IPS-11a (cell line): ENCODE measurements around the gene PLEKHA8.

Experiments
- H3K4me3 ChIP-seq: one replicate; pipeline ENCODE4 v1.5.1; 2013; ENCODE audit warnings: low read depth, low read length, control low read depth

Gene PLEKHA8

GRCh38 chr7:30166155-30166840, 138.1 kb downstream of the PLEKHA8 start:
- no peak overlapping the region for H3K4me3 ChIP-seq

DNA sequence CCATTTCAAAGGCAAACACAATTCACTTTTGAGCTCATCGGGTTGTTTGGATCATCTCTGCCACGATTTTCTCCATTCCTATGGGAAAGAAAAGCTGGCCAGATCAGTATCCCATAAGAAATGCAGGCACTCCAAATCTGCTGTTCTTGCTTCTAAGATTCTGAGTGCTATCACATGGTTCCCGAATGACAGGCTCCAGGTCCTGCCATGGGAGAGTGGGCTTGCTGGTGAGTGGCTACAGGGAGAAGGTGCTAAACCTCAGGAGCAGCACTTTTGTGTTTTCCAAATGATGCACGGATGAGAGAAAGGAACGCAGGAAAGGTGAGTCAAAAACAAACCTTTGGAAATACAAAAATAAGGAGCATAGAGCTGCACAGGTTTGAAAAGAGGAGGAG, 138.6 kb downstream of the PLEKHA8 start:
- H3K4me3 ChIP-seq = no peak overlapping the region

DNA sequence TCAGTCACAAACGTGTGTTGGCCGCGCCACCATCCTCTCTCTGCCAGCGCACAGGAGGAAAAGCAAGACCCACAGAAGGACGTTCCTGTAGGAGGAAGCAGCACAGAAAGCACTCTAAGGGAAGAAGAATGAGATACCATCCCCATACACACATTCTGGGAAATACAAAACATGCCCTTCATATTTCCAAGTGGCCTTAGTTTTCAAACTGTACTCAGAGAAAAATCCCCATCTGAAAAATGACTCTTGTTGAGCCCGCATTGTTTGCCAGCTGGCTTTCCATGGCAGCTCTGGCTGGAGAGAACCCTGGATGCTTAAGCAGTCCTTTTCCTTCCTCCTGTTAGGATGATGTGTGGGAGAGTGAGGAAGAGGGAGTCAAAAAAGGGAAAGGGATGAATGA, 139.7 kb downstream of the PLEKHA8 start:
- H3K4me3 ChIP-seq = no peak overlapping the region

DNA sequence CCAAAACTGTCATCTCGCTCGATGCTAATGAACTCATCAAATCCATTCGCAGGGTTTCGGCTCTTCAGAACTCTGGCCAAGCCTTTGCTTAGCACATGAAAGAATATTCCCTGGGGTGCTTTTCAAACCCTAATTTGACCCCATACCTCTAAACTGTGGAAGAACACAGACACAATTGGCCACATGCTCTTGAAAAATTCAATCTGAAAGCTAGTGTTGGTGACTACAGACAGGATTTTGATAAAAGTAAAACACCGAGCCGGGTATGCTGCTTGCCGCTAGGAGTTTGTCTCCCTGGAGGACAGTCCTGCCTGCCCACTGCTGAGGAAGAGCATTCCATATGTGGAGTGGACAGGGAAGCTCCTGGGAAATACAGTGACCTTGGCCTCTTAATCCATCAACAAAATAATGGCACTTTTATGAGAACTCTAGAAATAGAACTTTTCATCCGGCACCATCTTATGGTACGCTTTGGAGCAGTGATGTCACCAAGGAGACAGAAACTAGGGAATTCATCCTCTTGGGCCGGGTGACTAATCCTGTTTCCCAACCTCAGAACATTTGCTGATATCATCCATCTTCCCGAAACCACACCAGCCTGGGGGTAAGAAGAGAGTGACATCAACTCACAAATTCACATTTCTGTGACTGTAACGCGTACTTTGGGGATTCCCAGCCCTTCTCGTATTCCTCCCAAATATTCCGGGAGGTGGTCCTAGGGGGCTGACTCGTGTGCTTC, 140.8 kb downstream of the PLEKHA8 start:
- no peak overlapping the region for H3K4me3 ChIP-seq

DNA sequence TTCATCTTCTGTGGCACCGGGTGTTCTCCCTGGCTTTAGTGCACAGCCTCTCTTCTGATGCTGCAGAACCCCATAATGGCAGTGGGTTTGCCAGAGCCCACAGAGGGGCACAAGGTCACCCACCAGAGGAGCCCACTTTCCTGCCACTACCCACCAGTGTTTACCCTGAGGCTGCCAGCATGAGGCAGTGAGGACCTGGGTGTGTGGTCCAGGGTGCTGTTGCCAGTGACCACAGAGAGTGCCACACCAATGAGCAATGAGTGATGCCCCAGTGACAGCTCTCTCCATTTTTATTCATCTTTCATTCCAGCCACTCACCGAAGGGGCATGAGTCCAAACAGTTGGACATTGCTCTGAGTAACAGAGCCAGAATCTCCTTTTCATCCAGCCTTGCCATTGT, 141.4 kb downstream of the PLEKHA8 start:
- H3K4me3 ChIP-seq = no peak overlapping the region

GRCh38 chr7:30170476-30171205, 142.4 kb downstream of the PLEKHA8 start:
- H3K4me3 ChIP-seq = no peak overlapping the region

DNA sequence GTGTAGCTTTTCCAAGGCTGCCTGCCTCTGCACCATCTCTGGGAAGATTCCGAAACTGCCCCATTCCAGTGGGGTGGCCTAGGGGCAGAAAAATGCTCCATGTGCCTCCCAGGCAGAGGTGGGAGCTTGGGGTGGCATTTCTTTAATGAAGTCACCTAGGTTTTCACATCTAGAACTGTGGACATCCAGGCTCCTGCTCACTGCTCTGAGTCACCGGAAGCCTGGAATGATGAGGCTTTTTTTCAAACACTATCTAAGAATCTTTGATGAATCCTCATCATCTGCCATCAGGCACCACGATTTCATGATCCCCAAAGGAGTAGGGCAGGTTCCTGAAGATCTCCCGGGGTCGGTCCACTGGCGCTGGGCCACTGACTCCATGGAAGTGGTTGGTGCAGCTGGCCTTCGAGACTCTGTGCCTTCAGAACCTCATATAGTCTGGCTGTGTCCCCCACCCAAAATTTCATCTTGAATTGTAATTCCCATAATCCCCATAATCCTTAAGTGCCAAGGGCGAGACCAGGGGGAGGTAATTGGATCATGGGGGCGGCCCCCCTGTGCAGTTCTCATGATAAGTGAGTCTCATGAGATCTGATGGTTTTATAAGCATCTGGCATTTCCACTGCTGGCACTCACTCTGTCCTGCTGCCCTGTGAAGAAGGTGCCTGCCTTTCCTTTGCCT, 143.7 kb downstream of the PLEKHA8 start:
- H3K4me3 ChIP-seq = no peak overlapping the region

DNA sequence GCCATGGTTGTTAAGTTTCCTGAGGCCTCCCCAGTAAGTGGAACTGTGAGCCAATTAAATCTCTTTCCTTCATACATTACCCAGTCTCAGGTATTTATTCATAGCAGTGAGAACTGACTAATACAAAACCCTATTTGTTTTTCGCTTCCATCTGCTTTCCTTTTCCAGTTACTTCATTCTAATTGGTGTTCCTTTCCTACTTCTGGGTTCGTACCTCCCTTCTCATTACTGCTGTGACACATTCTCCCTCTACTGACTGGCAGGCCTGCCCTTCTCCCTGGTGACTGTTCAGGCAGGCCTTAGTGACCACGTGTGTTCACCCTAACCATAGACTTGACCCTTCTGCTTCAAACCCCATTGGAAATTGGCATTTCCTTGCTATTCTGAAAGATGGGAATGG, 144.2 kb downstream of the PLEKHA8 start:
- no peak overlapping the region for H3K4me3 ChIP-seq

DNA sequence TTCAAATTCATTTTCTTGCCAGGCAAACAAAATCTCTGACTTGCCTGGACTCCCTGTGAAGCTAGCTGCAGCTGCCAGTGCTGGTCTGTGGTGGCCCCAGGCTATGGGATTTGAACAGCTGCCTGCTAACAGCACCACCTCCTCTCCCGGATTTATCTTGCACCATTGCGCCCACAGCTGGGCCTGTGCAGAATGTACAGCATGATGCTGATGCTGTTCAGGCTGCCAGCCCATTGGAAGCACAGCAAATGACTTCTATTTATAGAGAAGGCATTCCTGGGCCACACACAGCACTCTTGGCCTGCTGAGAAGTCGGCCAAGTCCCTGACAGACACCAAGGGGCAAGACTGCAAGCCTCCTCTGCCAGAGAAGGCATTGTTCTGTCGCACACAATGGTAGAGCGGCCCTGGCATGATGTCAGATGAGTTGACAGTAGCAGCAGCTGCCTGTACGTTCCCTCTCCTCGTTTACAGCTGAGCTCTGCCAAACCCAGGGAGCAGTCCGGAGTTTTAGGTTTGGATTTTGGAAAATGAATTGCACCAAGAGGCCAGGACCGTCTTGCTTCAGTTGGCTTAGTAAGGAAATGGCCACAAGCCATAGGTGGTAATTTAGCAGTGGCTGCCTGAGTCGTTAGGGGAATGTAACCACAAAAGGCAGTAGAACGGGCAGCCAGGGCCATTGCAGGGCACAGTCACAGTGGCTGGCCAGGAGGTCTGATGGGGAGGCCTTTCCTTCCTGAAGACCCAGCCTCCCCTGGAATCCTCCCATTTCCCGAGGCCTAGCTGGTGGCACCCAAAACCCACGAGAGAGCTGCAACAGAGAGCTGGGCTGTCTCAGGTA, 145.1 kb downstream of the PLEKHA8 start:
- no peak overlapping the region for H3K4me3 ChIP-seq

GRCh38 chr7:30175180-30175579, 147.0 kb downstream of the PLEKHA8 start:
- no peak overlapping the region for H3K4me3 ChIP-seq

GRCh38 chr7:30175636-30176147, 147.5 kb downstream of the PLEKHA8 start:
- no peak overlapping the region for H3K4me3 ChIP-seq

- no peak overlapping the region for H3K4me3 ChIP-seq
Measured at GRCh38 chr7:30176463-30177109, 148.4 kb downstream of the PLEKHA8 start.

DNA sequence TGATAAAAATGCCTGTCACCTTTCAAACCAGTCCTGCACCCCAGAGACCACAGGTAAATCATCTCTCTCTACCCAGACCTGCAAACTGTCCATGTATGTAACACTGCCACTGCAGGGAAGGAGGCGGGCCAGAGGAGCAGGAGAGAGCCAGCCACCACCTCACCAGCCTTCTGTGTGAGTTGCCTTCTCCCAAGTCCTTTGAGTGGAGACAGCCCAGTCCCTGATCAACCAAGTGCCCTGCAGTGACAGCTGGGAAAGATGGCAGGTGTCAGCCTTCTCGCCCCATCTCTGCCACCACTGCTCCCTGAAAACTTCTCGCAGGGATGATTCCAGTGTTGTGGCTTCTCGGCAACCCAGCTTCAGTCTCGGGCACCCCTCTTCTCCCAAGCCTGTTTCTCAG, 149.0 kb downstream of the PLEKHA8 start:
- no peak overlapping the region for H3K4me3 ChIP-seq

- H3K4me3 ChIP-seq = no peak overlapping the region
Measured at GRCh38 chr7:30177965-30178364, 149.8 kb downstream of the PLEKHA8 start.

- no peak overlapping the region for H3K4me3 ChIP-seq
Measured at GRCh38 chr7:30178748-30179436, 150.7 kb downstream of the PLEKHA8 start.
